ENCODE results near the gene FUOM. TPM values are rescaled to one million over a fixed set of nuclear protein-coding genes. Genes with fewer than 3 reads are reported as not detected.

The FUOM gene
- total and polyA plus RNA-seq, 2 of the 4 experiments (the other 2 are of a cell fraction): 26.3 to 52.8 TPM

GRCh38 chr10:133405272-133405671 lies 47.5 kb upstream of the FUOM start:
- peaks cover 4% of the 10 kb centered on the region; the same call in 1 of the 2 replicates for H3K4me1 ChIP-seq (ENCODE audit: control insufficient read depth, insufficient read depth, low read length)
- H2BK15ac ChIP-seq (ENCODE audit: low read depth, low read length): no peak overlapping the region
- no peak overlapping the region for H3K23ac ChIP-seq (ENCODE audit: low read depth, low read length)
- no peak overlapping the region for H3K56ac ChIP-seq (ENCODE audit: extremely low read depth, insufficient read depth, low read length)
- POLR2A ChIA-PET (ENCODE audit: unreplicated experiment): no interaction called here
- no peaks in the 10 kb centered on the region for H3K9me3 ChIP-seq (ENCODE audit: control insufficient read depth, insufficient read depth, low read length)
- peaks cover 44% of the 10 kb centered on the region for H3K36me3 ChIP-seq (ENCODE audit: control insufficient read depth, insufficient read depth, low read length)
- no peak overlapping the region for H2AK9ac ChIP-seq (replicated peaks; ENCODE audit: low read depth, low read length, poor library complexity)
- no peak overlapping the region for H3K14ac ChIP-seq (replicated peaks; ENCODE audit: low read depth, low read length)
- H2AFZ ChIP-seq (replicated peaks; ENCODE audit: low read length, poor library complexity): no peak overlapping the region
- dilution Hi-C loops (cut with HindIII; ENCODE audit: low sequenced_read_pairs, unreplicated experiment): no loop called here
- ATAC-seq (ENCODE audit: low read depth) (peak; percentile 63), DNase-seq (no peak)
- H2BK20ac ChIP-seq (ENCODE audit: low read depth, low read length): no peak overlapping the region
- TF ChIP-seq, protein P1, sequence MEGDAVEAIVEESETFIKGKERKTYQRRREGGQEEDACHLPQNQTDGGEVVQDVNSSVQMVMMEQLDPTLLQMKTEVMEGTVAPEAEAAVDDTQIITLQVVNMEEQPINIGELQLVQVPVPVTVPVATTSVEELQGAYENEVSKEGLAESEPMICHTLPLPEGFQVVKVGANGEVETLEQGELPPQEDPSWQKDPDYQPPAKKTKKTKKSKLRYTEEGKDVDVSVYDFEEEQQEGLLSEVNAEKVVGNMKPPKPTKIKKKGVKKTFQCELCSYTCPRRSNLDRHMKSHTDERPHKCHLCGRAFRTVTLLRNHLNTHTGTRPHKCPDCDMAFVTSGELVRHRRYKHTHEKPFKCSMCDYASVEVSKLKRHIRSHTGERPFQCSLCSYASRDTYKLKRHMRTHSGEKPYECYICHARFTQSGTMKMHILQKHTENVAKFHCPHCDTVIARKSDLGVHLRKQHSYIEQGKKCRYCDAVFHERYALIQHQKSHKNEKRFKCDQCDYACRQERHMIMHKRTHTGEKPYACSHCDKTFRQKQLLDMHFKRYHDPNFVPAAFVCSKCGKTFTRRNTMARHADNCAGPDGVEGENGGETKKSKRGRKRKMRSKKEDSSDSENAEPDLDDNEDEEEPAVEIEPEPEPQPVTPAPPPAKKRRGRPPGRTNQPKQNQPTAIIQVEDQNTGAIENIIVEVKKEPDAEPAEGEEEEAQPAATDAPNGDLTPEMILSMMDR (conservative IDR thresholded peaks at IDR 0.05; ENCODE audit: low read depth, low read length): no peak
- 0% methylated on average over 1 of the region's 2 CpGs; no CpG with 5 or more reads in 1 of the 2 experiments for WGBS, 2 experiments (ENCODE audit: extremely low coverage in 2 of 2, insufficient read length in 1 of 2)
- peaks cover 24 to 45% of the 10 kb centered on the region in 2 experiments for H3K79me1 ChIP-seq (ENCODE audit: low read depth in 1 of 2, low read length in 2 of 2)
- no peak overlapping the region for H2BK5ac ChIP-seq (ENCODE audit: low read depth, low read length, poor library complexity, severe bottlenecking)
- H3K27ac ChIP-seq (ENCODE audit: insufficient read depth, low read length): no peak overlapping the region
- H3K27me3 ChIP-seq (ENCODE audit: control insufficient read depth, insufficient read depth, low read length): no peaks in the 10 kb centered on the region
- no peak overlapping the region for H4K91ac ChIP-seq (ENCODE audit: insufficient read depth, low read depth, low read length)
- peak overlapping the region; percentile 20; the same call in 1 of the 2 replicates for H3K4me2 ChIP-seq (ENCODE audit: low read depth, low read length)
- no peak overlapping the region for H3K9ac ChIP-seq (ENCODE audit: low read depth, low read length)
- no peak overlapping the region for H2AK5ac ChIP-seq (ENCODE audit: low read depth, low read length)
- peaks cover 8% of the 10 kb centered on the region for H4K20me1 ChIP-seq (ENCODE audit: insufficient read depth, low read length)
- H3K4ac ChIP-seq (ENCODE audit: low read depth, low read length): 0 out of 2 replicates have a peak overlapping the region, but pooled peaks have one; percentile 1
- peaks cover 6% of the 10 kb centered on the region; the same call in 1 of the 2 replicates for H3K9me1 ChIP-seq (ENCODE audit: insufficient read depth, low read length)
- BruUV-seq (replicated peaks): no TSS peak
- no peak overlapping the region for H3K18ac ChIP-seq (ENCODE audit: low read depth, low read length)
- CTCF ChIA-PET: no interaction called here
- no peak overlapping the region for H4K8ac ChIP-seq (ENCODE audit: low read depth in 2 of 2, low read length in 2 of 2)
- H4K5ac ChIP-seq (ENCODE audit: low read depth, low read length): no peak overlapping the region
- in situ Hi-C loops (cut with MboI; ENCODE audit: low sequenced_read_pairs): no loop called here
- intact Hi-C loops (cut with micrococcal nuclease): no loop called here
- no peak overlapping the region for H2BK120ac ChIP-seq (ENCODE audit: low read depth, low read length)
- H3K4me3 ChIP-seq (ENCODE audit: insufficient read depth, low read depth, low read length): no peak overlapping the region
